HG03558 (cell line): ENCODE data around the gene TBC1D22A.
"Not testable (repeated sequence)": the region's sequence is repeated elsewhere in the genome, so short reads cannot be mapped to it uniquely, and the experiment has no call there.

Experiments
- ATAC-seq: cut with Tn5 transposase; IDR thresholded peaks from one replicate; pipeline ENCODE4 v1.9.1; 2021; ENCODE audit warnings: moderate number of reproducible peaks; ENCODE audit not compliant: unreplicated experiment; ENCODE audit errors: extremely low read depth

Gene TBC1D22A

DNA sequence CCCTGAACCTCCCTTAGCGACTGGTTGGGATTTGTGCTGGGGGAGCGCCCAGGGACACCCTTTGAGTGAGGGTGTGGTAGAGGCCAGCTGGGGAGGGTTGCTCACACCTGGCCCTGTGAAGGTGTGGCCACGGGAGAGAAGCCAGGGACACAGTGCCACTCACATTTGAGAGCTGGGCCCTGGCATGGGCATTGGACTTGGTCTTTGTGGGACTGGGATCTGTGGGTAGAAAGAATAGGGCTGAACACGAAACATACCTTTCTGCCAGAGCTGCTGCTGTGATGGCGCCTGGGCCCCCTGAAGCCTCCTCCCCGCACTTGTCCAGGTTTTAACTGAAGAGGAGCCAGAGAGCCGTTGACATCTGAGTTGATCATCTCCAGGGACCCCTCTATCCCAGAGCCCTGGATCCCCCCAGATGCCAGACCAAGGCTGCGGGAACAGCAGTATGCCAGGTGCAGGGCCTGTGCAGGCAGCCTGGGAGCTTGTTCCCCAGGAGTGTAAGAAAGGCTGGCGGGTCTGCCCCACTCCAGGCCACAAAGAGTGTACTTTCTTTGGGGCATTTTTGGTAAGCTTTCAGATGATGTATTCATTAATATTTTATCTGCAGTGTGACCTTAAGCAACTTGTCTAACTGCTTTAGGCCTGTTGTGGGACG is 284.1 kb downstream of the TBC1D22A start:
- no peak for ATAC-seq

GRCh38 chr22:47047321-47048122 is 285.1 kb downstream of the TBC1D22A start:
- no peak for ATAC-seq

- no peak for ATAC-seq
These were observed 285.9 kb downstream of the TBC1D22A start for GRCh38 chr22:47048123-47049077.

DNA sequence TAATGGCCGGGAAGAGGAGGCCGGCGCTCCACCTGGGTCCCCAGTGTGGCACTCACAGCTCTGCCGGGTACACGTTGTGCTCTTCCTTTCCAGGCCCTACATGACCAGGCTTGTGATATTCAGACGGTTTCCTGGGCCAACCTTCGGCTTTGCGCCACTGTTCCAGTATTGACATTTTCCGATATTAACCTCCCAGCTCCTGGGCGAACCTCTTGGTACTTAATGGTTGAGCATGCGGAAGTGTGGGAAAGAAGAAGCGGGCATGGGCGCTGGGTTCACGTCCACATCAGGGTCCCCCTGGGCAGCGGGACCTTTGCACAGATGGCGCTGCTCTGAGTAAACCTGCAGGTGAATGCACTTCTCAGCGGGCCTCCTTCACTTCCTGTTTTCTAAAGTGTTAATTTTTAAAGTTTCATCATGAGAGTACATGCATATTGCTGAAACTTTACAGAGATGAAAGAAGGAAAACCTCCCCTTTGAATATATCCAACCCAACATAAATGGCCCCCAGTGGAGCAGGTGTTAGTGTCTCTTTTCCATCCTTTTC is 286.7 kb downstream of the TBC1D22A start:
- ATAC-seq, result no peak

- ATAC-seq, result not testable (repeated sequence)
These were observed 287.4 kb downstream of the TBC1D22A start for GRCh38 chr22:47049736-47050400.

DNA sequence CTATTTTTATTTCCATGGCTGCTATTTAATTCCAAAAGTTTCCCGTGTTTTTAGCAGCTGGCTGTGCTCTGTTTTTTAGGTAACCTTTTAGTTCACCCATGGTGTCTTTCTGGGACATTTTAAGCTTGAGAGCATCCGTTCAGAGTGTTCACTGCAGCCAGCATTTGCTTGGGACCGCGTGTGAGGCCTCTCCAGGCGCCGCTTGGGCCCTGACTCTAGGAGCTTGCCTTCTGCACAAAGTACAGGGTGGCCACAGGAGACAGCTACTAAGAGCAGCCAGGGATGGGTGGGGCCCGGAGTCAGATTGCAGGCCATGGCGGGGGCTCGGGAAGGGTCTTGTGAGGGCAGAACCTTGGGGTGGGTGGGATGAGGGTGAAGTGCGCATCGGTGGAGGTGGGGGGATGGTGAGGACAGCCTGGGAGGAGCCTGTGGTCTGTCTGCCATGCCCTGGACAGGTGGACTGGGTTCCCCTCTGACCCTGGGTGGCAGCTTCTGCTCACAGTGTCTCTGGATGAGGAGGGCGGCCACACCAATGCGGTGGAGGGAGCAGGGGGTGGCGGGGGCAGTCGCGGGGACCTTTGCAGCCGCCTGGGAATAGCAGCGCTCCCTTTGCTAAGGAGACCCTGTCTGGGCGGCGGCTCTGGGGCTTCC is 288.1 kb downstream of the TBC1D22A start:
- ATAC-seq, result no peak

DNA sequence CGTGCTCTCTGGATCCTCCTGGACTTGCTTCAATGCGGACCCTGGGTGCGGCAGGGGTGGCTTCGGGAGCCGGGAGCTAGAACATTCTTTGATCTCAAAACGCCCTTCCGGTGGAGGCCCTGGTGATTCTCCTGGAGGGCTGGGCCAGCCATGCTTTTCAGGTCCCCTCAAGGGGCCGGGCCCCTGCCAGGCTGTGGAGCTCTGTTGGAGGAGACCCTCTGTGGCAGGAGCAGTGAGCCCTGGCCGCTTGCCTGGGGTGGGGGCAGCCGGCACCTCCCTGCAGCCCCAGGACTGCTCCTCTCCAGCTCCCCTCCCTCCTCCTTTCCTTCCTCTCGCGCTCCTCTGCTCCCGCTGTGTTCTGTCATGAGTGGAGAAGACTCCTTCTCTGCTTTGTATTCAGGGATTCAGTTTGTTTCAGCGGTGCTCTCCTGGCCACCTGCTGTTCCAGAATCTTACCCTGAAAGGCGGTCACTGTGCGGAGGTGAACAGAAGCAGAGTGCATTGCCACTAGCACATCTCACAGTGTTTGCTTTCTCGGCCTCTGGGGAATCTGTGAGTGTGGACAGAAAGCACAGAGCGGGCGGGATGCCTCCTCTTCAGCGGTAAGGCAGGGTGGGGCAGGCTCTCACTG is 289.1 kb downstream of the TBC1D22A start:
- ATAC-seq, result no peak

- no peak for ATAC-seq
These were observed 290.0 kb downstream of the TBC1D22A start for GRCh38 chr22:47052236-47053012.

DNA sequence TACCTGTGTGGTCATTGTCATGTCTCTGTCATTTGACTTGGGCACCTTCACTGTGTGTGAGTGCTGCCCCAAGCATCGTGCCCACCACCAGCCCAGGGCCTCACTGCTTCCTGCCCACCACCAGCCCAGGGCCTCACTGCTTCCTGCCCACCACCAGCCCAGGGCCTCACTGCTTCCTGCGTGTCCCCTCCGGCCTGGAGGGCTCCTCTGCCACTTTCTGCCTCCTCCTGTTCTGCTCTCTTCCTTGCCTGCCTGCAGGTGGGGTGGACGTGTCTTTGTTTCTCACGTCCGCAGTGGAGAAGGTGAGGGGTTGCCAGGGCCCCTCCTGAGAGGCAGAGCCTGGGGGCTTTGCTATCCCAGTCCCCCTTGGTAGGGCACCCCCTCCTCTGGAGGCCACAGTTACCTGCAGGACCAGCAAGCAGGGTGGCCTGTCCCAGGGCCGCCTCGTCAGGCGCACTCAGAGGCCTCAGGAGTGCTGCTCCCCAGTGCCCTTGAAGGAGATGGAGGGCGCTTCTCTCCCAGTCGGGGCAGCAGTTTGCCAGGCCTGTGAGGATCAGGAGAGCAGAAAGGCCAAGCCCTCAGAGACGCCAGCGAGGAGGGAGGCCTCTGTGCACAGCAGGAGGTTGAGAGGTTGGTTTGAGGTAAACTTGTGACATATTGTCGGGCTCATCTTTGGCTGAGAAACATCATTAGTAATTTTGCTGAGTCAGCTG is 290.7 kb downstream of the TBC1D22A start:
- ATAC-seq, result no peak

DNA sequence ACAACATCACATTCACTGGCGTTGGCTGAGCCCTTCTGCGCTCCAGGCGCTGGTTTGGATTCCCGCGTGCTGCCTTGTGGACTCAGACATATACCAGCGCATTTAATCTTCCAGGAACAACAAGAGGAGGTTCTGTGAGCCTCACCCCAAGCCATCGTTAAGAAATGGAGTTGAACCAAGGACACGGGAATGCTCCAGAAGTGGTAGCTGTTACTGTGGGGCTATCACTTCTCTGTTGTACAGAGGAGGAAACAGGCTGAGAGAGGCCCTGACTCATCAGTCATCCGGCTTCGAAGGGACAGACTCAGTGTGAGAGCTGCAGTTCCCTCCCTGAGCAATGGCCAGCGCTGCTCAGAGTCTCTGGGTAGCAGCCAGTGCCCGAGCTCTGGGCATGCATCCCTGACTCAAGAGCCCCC is 291.3 kb downstream of the TBC1D22A start:
- ATAC-seq, result no peak

GRCh38 chr22:47054231-47055072 is 292.0 kb downstream of the TBC1D22A start:
- no peak for ATAC-seq

GRCh38 chr22:47055073-47055355 is 292.6 kb downstream of the TBC1D22A start:
- ATAC-seq, result no peak

- no peak for ATAC-seq
These were observed 293.0 kb downstream of the TBC1D22A start for GRCh38 chr22:47055461-47055860.

DNA sequence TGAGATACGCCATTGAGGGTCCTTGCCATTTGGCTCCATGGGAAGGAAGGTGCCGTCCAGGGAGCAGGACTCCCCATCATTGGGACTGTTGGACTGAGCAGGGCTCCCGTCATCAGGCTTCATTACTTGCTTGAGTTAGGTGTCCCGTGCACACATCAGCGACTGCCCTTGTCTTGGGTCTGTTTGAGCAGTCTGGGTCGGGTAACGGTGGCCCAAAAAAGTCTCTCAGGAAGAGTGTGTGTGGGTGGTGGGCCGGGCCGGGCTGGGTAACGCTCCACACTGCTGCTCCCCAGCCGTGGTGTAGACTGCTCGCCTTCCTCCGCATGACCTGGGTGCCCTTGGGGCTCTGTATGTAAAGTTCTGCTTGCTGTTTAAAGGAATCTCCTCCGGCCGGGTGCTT is 293.5 kb downstream of the TBC1D22A start:
- no peak for ATAC-seq

GRCh38 chr22:47056361-47056760 is 293.9 kb downstream of the TBC1D22A start:
- no peak for ATAC-seq

GRCh38 chr22:47056776-47057470 is 294.5 kb downstream of the TBC1D22A start:
- ATAC-seq, result no peak
